HepG2 (cell line): ENCODE measurements around the gene CDX1. TPM values are rescaled to one million over a fixed set of nuclear protein-coding genes. Genes with fewer than 3 reads are reported as not detected.

Experiments used
- ATAC-seq: fragments of 200-7000 bp; cut with Tn5 transposase; 3 replicates; pipeline ENCODE4 v1.9.1; 2020; ENCODE audit warnings: mild to moderate bottlenecking, moderate library complexity
- BruUV-seq: library from RNA; stranded (reverse); fragments of 400-500 nt; replicated peaks from 2 replicates; lab custom pipeline; 2021; lab: Mats Ljungman, UMichigan
- CTCF ChIA-PET: fragments of 300-600 bp; formaldehyde crosslinking; extraction: SDS; loops from one replicate; lab custom pipeline; 2021; ENCODE audit warnings: low total read pairs, inconsistent platforms, low intra/inter-chr PET ratio; lab: Yijun Ruan, JAX
- POLR2A ChIA-PET: fragments of 350-600 bp; sonication (Branson Sonifier 250); formaldehyde crosslinking; loops from one replicate; lab custom pipeline; 2020; ENCODE audit warnings: antibody characterized with exemption, inconsistent platforms; lab: Yijun Ruan, JAX
- DNase-seq: peaks from one replicate; pipeline ENCODE4 v3.0.0-alpha.2; 2015; ENCODE audit warnings: low spot score
- FAIRE-seq: peaks from 3 replicates; lab custom pipeline; 2011; peaks lifted over from hg19 to GRCh38; lab: Jason Lieb, UNC
- H2AFZ ChIP-seq: one replicate; pipeline ENCODE4 v1.6.1; 2011; ENCODE audit warnings: low read length, inconsistent platforms
- H3K27ac ChIP-seq: fragments of 300-600 bp; 3 replicates; pipeline ENCODE4 v1.8.0; 2011; ENCODE audit warnings: mixed run types, mild to moderate bottlenecking, mixed read lengths, low read length, inconsistent platforms; ENCODE audit not compliant: insufficient read depth; ENCODE audit errors: extremely low read length
- H3K27me3 ChIP-seq, 2 experiments: fragments of 200-600 bp in 1 of 2; 2 replicates in 1 of 2; 3 replicates in 1 of 2; pipeline versions ENCODE4 v1.6.0 to v1.8.0; 2011; ENCODE audit warnings: low read length in 2 of 2, mild to moderate bottlenecking in 2 of 2, moderate library complexity in 2 of 2, inconsistent platforms in 1 of 2; ENCODE audit not compliant: insufficient read depth in 2 of 2, control insufficient read depth in 1 of 2
- H3K36me3 ChIP-seq, 2 experiments: fragments of 200-600 bp in 1 of 2; replicated peaks in 1 of 2; 2 replicates in 1 of 2; 3 replicates in 1 of 2; pipeline versions ENCODE4 v1.5.1 to v1.8.0; 2011; ENCODE audit warnings: low read length in 2 of 2, inconsistent platforms in 1 of 2; ENCODE audit not compliant: insufficient read depth in 2 of 2, control insufficient read depth in 1 of 2
- H3K4me1 ChIP-seq: 2 replicates; pipeline ENCODE4 v1.5.1; 2012; ENCODE audit warnings: low read length, inconsistent platforms; ENCODE audit not compliant: insufficient read depth
- H3K4me2 ChIP-seq: 2 replicates; pipeline ENCODE4 v1.6.0; 2011; ENCODE audit warnings: low read depth, low read length, inconsistent platforms
- H3K4me3 ChIP-seq, 3 experiments: fragments of 200-600 bp in 1 of 3; sonication (generic), shearing (Covaris generic) in 1 of 3; replicated peaks in 1 of 3; 2 replicates each; pipeline ENCODE4 v1.5.1; 2011 to 2016; ENCODE audit warnings: low read length in 3 of 3, inconsistent platforms in 2 of 3, low read depth in 2 of 3, mild to moderate bottlenecking in 2 of 3, control low read depth in 1 of 3, mixed read lengths in 1 of 3; ENCODE audit not compliant: insufficient read depth in 1 of 3
- H3K79me2 ChIP-seq: one replicate; pipeline ENCODE4 v1.6.1; 2011; ENCODE audit warnings: low read length, inconsistent platforms; ENCODE audit not compliant: insufficient read depth
- H3K9ac ChIP-seq: 2 replicates; pipeline ENCODE4 v1.6.0; 2011; ENCODE audit warnings: mild to moderate bottlenecking, low read depth, low read length, inconsistent platforms; ENCODE audit not compliant: insufficient read depth
- H3K9me3 ChIP-seq: 2 replicates; pipeline ENCODE4 v1.5.1; 2012; ENCODE audit warnings: mild to moderate bottlenecking, low read length
- H4K20me1 ChIP-seq: 2 replicates; pipeline ENCODE4 v1.6.0; 2011; ENCODE audit warnings: inconsistent platforms, mild to moderate bottlenecking, low read length, moderate library complexity; ENCODE audit not compliant: insufficient read depth
- CTCF ChIP-seq: sonication (generic); formaldehyde crosslinking; IDR thresholded peaks from 2 replicates; pipeline ENCODE4 v1.5.0; 2020; ENCODE audit warnings: mild to moderate bottlenecking, missing genetic modification reagents, moderate library complexity
- SPEN ChIP-seq: sonication (generic); formaldehyde crosslinking; IDR thresholded peaks from 2 replicates; pipeline ENCODE4 v1.5.1; 2020; ENCODE audit warnings: low read depth, mild to moderate bottlenecking, missing genetic modification reagents
- ZBTB33 ChIP-seq: sonication (generic); formaldehyde crosslinking; IDR thresholded peaks from 2 replicates; pipeline ENCODE4 v1.4.0; 2020; ENCODE audit warnings: missing genetic modification reagents
- ZFP62 ChIP-seq: sonication (generic); formaldehyde crosslinking; IDR thresholded peaks from 2 replicates; pipeline ENCODE4 v1.4.0; 2020; ENCODE audit warnings: missing genetic modification reagents
- WGBS: methylation state at CpG from one replicate; pipeline ENCODE4 v1.1.6; 2017; ENCODE audit warnings: low lambda C conversion rate; 5-methylcytosine and 5-hydroxymethylcytosine counted together
- in situ Hi-C: cut with HindIII; loops from 2 replicates; pipeline ENCODE4 v1.10.0; 2017; ENCODE audit warnings: low pct_unique_long_range_greater_than_20kb; ENCODE audit not compliant: extremely low pct_ligation_motif_present
- intact Hi-C: fragments of 100-400 bp; cut with micrococcal nuclease; formaldehyde crosslinking; loops from one replicate; pipeline ENCODE4 v1.10.0; 2022; ENCODE audit not compliant: unreplicated experiment
- polyA plus RNA-seq, 8 experiments: library from polyadenylated mRNA; depleted of rRNA in 3 of 8; stranded (reverse) in 7 of 8; unstranded in 1 of 8; fragments of >200 nt; fragmentation: Illumina TruSeq in 4 of 8; extraction: Trizol in 4 of 8; gene quantifications; 2 replicates each; pipeline versions ENCODE4 v1.2.1 to v1.2.3, GENCODE V29; 2011 to 2016; ENCODE audit warnings: low read depth in 4 of 8, missing spikeins in 1 of 8, mixed read lengths in 1 of 8; ENCODE audit not compliant: insufficient read depth in 1 of 8
- total RNA-seq, 5 experiments: library from RNA; depleted of rRNA; stranded (reverse); fragments of >200 nt; fragmentation: Illumina TruSeq; extraction: Trizol; gene quantifications; 2 replicates each; pipeline ENCODE4 v1.2.3, GENCODE V29; 2016; ENCODE audit warnings: low read depth in 1 of 5

Gene CDX1
- total and polyA plus RNA-seq, 2 of the 13 experiments (the other 11 are each of a cell fraction or from before 2014, with no cell fraction given) = not detected

GRCh38 chr5:150211156-150212030 is 44.8 kb downstream of the CDX1 start:
- Histone ChIP-seq H3K4me3 (no peak overlapping the region), H3K27ac (no peak overlapping the region), H4K20me1 (no peaks in the 10 kb centered on the region), H3K9ac (no peak overlapping the region), H3K27me3 (peaks cover 12 to 76% of the 10 kb centered on the region in 2 experiments; a peak in 4 of 5 replicates), H2AFZ (no peak overlapping the region), H3K79me2 (no peaks in the 10 kb centered on the region), H3K9me3 (no peaks in the 10 kb centered on the region), H3K4me1 (peaks cover 10% of the 10 kb centered on the region), H3K4me2 (no peak overlapping the region), H3K36me3 (no peaks in the 10 kb centered on the region)
- TF ChIP-seq SPEN = no peak
- TF ChIP-seq ZFP62 (CRISPR knock-in tag) = no peak
- peak; percentile 50; the same call in 1 of the 2 replicates for TF ChIP-seq ZBTB33 (CRISPR knock-in tag)
- TF ChIP-seq CTCF (CRISPR knock-in tag) = 0 out of 2 replicates have a peak, but pooled peaks have one; percentile 6
- ChIA-PET CTCF (no interaction called here), POLR2A (no interaction called here)
- FAIRE-seq (no peak), DNase-seq (no peak), ATAC-seq (peak; percentile 9; the same call in 1 of the 3 replicates)
- BruUV-seq = no TSS peak
- 42% methylated on average over 7 of the region's 15 CpGs for WGBS
- in situ Hi-C loops (no loop called here), intact Hi-C loops (no loop called here)
